Measurements from ENCODE around the gene C18orf54.
"Not testable (repeated sequence)": the region's sequence is repeated elsewhere in the genome, so short reads cannot be mapped to it uniquely, and the experiment has no call there.

Gene C18orf54

DNA sequence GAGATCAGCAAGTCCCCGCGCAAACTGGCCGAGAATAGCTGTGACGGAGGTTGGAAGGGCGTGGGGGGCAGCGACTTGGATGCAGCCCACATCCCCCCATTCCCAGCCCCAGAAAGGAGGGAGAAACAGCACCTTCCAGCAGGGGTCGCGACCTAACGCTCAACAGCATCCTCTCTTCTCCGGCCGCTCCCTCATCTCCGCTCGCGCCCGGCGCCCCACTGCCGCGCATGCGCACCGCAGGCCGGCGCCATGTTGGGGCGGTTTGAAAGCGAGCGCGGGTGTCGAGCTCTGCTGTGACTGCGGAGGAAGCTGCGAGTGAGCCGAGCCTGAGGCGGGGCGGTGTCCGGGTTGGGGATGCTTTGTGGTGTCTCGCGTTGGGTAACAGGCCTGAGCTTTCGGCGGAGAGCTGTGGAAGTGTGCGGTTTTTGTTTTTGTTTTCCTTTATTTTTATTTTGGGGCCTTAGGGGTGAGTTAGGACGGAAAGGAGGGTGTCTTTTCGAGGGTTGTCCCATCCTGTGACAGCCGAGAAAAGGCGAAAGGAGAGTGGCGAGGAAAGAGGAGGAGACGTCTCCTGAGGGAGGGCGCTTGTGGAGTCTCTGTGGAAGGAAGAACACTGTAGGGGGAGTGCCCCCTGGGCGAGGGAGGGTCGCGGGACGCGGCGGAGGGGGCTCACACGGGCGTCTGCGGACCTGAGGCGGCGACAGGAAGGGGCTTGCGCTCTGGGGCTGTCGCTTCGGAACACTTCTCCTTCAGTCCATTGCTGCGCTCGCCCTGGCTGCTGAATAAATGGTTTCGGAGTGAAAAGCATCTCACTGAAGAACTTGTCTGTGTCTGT, at the start of gene C18orf54, which contains the start of gene STARD6:
Gene C18orf54, plus strand, starts transcription at position 247 of the 835 bp plus-strand sequence. CDS start 2,667 bp downstream, outside the sequence.
Gene STARD6, minus strand, starts transcription at position 199 of the 835 bp plus-strand sequence. CDS start 3,285 bp downstream, outside the sequence.
- DNase-seq = peak; percentile 98

DNA sequence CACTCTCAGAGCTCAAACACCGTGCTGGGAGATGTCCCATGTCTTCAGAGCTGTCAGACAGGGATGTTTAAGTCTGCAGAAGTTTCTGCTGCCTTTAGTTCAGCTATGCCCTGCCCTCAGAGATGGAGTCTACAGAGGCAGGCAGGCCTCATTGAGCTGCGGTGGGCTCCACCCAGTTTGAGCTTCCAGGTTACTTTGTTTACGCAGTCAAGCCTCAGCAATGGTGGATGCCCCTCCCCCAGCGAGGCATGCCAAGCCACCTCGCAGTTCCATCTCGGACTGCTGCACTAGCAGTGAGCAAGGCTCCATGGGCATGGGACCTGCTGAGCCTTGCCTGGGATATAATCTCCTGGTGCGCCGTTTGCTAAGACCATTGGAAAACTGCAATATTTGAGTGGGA, 48.1 kb upstream of the C18orf54 start:
- not testable (repeated sequence) for DNase-seq

DNA sequence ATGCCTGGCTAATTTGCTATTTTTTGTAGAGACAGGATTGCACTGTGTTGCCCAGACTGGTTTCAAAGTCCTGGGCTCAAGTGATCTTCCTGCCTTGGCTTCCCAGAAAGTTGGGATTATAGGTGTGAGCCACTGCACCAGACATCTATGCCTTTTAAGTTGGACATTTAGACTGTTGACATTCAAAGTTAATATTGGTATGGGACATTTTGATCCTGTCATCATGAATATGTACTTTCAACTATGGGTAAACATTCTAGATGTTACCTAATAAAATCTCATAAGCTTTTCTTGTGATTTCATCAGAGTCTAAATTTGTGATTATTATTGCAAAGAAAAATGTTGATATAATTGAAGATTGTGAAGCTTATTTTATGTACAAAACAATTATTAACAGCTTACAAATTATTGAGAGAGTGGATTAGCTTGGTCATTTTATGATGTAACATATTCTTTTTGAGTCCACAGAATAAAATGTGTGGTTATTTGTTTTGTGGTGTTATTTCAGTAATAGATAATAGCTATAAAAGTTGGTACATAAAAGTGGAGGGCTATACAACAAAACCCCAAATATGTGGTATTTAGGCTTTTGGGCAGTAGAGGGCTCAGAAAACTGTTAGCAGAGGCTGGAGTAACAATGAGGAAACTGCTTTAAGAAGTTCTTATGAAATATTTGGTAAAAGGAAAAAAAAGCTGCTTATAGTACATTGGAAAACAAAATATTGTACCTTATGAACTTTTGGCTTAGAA, 41.5 kb upstream of the C18orf54 start:
- DNase-seq = no peak

DNA sequence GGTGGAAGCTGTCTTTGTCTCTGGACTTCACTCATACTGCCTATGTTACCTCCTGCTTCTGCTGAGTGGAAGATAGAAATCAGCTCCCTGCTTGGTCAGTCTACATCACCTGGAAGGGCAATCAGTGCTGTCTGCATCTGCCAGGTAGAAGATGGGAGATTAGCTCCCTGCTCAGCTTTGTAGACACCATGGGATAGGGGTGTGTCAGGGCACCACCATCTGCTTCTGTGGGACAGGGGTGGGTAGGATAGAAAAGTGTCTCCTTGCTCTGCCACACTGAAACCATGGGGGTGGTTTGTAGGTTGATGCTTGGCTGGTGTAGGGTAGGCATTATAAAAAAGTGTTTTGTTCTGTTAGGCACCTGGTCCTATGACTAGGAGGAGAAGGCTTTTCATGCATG, 34.1 kb upstream of the C18orf54 start:
- no peak for DNase-seq

DNA sequence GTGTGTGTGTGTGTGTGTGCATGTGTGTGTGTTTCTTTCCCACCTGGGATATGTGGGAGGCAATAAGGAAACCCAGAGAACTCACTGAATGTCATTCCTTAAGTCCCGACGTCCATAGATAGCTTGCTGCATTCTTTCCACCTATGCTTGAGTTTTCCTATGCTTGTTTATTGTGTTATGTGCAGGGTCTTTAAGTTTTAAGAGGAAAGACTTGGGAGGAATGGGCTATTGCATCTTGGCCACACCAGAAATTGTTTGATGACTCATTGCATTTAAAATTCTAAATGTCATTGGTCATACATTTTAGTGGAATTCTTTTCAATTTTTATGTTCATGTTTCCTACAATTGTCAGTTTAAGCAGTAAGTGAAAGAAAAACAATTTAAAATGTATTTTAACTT, 33.7 kb upstream of the C18orf54 start:
- DNase-seq = no peak

DNA sequence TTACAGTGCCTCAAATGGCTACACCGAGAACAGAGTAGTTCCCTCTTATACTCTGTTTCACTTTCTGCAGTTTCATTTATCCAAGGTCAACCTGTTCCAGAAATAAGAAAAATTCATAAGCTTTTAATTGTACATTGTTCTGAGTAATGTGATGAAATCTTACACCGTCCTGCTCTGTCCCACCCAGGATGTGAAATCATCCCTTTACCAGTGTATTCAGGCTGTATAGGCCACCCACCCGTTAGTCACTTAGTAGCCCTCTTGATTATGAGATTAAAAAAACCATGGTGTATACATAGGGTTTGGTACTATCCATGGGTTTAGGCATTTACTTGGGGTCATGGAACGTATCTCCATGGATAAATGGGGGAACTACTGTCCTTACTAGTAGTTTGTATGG, 29.9 kb upstream of the C18orf54 start:
- no peak for DNase-seq

DNA sequence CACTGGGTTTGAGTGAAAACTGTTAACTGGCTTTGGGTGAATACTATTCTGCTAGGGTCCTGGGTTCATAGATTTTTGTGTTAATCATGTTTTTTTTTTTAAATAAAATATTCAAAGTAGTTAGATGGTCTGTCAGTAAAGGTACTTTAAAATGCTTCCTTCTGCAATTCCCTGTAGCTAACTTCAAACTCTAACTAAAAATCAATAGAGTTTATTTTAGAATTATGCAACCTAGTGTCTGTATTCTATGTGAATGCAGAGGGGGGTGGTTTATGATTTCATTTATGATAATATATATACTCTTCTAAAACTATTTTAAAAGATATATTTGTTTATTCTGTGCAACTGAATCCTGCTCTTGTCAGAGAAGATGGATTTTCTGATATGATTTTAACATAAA, 27.9 kb upstream of the C18orf54 start:
- no peak for DNase-seq

DNA sequence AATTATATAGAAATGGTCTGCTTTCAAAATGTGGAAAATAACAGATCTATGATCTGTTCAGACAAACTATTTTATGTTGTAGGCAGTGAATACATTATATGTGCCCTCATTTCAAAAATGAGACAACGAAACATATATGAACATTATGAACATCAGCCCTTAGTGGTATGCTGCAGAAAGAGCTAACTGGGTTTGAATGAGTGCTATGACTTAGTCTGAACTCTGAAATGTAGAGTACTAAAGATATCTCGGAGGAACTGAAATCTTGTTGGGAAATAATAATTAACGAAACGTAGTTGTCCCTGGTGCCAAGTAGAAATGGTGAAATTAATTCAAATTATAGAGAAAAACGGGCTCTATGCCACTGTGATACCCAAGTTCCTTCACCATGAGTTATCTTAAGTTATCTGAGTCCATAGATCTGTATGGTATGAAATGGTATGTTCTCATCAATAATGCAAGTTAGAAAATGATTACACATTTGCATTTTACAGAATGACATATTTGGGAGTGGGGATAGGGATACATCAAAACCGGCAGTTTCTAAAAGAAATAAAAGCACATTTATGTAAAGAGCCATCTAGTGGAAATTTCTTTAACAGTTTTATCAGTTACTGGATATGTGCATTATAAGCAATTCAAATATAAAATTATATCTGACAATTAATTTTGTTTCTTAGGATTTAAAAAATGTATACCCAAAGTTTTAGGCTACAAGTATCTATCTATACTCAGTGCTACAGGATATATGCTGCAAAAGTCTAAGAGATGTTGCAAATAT, 26.7 kb upstream of the C18orf54 start:
- DNase-seq = no peak

DNA sequence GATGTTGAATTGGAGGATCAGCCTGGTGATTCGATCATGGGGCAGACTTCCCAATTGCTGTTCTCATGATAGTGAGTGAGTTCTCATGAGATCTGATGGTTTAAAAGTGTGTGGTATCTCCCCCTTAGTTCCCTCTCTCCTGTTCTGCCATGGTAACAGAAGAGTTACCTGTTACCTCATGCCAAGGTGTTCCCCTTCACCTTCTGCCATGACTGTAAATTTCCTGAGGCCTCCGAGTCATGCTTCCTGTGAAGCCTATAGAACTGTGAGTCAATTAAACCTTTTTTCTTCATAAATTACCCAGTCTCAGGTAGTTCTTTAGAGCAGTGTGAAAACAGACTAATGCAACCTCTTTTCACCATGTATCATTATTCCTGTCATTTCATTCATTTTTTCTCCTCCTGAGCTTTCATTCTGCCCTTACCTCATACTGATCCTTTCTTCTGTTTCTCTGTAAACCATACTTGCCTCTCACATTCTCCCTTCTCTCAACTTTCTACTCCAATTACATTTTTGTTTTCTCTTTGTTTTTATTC, 22.0 kb upstream of the C18orf54 start:
- no peak for DNase-seq

DNA sequence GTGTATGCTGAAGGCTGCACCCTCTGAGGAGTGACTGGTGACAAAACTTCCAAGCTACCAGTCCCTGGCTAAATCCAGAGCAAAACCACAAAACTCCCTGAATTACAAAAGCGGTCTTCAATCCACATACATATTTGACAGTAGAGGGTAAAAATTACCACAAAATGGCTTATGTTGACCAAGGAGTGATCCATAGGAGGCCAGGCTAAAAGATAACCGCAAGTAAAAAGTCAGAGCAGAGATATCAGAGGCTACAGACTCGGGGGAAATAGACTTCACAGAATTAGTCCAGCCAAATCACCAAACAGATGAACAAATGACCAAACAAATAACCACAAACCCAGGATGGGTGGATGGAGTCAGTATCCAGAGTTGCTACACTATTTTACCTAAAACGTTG, 19.5 kb upstream of the C18orf54 start:
- no peak for DNase-seq

DNA sequence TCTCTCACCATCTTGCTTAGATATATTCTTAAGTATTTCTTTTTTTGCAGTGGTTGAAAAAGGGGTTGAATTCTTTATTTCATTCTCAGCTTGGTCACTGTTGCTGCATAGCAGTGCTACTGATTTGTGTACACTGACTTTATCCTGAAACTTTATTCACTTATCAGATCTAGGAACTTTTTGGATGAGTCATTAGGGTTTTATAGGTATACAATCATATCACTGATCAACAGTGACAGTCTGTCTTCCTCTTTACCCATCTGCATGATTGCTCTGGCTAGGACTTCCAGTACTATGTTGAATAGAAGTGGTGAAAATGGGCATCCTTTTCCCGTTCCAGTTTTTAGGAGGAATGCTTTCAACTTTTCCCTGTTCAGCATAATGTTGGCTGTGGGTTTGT, 6.5 kb upstream of the C18orf54 start:
- DNase-seq = no peak

DNA sequence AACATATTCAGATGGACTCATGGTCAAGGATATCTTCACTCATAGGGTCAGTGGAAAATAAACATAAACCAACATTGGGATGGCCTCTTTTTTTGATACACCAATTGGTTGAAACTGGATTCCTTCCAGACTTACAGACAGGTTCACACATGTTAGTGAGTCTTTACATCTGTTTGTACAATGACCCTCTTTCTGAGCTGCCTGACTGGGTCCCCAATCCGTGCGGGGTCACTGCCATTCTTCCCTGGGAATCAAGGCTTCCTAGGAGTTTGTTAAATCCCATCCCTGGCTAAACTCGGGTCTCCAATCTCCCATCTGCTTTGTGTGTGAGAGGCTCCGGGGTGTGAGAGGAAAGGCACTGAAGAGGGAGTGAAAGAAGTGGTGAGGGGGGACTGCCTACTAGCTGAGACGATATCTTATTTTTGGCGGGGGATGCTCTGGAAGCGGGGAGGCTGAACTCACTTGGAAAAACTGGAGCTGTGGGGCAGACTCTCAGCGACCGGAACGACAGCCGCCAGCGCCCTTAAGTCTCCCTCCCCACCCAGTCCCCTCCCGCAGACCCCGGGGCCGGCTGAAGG, 535 bp upstream of the C18orf54 start:
- no peak for DNase-seq

DNA sequence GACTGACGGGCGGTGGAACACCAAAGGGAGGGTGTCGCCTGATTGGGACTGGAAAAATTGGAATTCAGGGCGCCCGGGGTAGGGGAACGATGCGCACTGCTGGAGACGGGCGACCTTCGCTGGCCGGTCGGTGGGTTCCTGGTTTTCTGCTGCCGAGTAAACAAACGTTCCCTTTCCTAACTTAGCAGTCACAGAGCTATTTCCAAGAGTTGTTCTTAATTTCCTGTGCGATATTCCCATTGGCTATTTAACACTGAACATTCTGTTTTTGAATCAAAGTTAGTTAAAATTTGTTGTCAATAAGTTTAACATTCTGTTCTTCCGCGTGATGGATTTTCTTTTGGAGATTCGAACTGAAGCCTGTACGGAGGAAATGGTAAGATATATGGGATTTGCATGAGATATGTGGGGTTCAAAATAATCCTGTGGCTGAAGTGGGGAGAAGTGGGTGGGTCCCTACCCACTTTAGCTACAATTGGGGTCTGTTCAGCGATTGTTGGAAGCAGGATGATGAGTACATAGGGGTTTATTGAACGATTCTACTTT, 862 bp downstream of the C18orf54 start:
- no peak for DNase-seq

DNA sequence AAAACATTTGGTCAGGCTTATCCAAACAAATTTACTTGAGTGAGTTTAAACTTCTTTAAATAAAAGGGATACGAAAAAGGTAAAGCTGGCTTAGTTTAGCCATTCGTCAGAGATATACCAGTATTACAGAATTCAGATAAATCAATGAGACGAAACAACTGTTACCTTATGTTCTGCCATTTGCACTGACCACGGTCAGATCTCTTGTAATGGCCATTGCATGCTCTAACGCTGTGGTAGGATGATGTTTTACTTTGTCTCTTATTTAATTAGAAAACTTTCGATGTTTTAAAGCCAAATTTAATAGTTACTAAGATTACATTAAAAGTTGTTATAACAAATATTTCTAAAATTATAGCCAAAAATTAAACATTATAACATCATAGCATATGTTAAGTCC, 1.5 kb downstream of the C18orf54 start:
- DNase-seq = peak; percentile 17

DNA sequence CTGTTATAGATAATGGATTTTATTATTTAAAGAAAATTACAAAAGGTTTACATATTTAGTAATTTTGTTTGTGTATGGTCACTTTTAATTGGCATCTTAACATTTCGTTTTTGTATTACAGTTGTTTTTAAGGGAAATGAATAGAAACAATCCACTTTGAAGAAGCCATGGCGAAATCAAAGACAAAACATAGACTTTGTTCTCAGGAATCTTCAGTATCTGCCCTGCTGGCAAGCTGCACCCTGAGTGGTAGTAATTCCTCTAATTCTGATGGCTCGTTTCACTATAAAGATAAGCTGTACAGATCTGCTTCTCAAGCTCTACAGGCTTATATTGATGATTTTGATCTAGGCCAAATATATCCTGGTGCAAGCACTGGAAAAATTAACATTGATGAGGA, 2.7 kb downstream of the C18orf54 start:
- no peak for DNase-seq

DNA sequence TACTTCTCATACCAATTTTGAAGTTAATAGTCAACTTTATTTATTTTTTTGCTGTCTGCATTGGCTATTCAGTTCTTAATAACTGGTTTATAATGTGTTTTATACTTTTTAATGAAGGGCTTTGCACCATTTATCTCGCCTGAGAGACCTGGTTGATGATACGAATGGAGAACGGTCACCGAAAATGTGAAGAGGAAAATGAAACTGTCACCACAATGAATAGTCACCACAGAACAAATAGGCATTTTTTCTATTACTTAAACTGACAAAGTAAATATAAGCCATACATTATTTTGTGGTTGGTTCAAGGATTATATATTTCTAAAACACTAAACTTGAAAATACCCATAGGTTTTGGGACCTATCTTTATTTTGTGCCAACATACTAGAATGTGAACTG, 20.4 kb downstream of the C18orf54 start:
- no peak for DNase-seq

DNA sequence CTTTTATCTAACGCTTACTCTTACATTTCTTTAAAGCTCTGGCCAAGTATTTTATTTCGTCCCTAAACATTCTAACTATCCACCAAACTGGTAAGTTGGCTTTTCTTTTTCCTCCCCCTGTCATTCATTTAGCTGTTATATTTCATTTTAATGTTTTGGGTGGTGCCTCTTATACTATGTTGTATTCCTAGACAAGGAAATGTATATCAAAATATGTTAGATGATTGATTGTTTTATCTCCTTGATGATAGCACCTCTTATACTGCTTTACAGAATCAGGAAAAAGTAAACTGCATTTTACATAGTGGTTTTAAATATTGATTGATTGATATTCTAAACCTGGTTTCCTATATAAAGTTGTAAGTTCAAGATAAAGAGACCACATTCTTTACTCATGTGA, 23.9 kb downstream of the C18orf54 start:
- no peak for DNase-seq

DNA sequence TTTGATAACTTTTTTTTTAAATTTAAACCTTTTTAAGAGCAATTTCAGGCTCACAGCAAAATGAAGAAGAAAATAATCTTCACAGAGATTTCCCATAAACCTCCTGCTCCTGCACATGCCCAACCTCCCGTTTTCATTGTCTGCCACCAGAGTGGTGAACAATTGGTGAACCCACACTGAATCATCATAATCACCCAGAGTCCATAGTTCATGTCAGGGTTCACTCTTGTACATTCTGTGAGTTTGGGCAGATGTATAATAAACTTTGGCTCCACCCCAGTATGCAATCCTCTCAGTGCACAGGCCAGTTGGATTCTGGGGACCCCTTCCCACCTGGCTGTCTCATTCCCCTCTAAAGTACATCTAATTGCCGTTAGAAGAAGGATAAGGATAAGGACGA, 24.4 kb downstream of the C18orf54 start:
- no peak for DNase-seq

DNA sequence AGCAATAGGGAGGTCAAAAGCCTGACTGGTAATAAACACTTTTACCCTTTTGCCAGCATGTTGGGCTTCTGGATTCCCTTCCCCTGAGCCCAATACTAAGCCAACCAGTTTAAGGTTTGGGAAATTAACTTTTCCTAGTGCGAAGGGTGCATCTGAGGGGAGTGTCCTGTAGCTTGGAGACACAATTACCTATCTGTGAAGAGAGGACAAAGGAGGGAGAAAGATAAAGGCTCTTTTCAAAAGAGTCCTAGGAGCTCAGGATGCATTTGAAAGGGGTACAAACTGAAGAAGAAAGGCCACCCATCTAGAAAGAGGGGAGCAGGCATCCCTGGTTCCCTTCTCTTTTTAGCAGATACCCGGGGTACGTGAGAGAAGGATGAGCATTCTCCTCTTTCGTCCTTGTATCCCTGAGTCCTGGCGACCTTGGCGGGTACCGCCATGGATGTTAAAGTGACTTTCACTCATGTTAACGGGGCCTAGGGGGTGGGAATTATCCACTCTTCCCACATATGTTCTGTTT, 25.1 kb downstream of the C18orf54 start:
- DNase-seq = no peak

DNA sequence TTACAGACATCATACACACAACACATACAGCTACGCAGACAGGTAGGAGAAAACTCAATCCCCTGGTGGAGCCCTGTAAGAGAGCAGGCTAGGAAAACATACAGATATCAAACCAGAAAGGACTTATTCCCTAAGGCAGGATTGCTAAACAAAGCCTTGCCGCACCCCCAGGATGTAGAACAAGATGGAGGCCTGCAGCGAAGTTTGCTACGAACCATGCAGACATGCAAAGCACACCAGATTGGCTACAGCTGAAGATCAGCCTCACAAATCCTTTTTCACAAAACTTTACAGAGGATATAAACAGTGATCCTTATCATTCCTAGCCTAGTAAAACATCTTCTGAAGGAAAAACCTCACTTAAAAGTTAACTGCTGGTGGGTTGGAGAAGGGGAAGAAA, 28.3 kb downstream of the C18orf54 start:
- no peak for DNase-seq

DNA sequence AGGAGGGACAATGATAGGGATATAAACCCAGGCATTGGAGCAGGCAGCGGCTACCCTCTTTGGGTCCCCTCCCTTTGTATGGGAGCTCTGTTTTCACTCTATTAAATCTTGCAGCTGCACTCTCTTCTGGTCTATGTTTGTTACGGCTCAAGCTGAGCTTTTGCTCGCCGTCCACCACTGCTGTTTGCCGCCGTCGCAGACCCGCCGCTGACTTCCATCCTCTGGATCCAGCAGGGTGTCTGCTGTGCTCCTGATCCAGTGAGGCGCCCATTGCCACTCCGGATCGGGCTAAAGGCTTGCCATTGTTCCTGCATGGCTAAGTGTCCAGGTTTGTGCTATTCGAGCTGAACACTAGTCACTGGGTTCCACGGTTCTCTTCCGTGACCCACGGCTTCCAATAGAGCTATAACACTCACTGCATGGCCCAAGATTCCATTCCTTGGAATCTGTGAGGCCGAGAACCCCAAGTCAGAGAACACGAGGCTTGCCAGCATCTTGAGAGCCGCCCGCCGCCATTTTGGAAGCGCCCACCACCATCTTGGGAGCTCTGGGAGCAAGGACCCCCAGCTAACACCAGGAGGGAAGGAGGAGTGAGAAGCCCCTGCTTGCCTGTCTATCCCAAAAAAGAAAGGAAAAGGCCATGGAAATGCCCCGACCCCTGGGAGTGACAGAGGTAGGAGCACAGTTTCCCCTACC, 29.2 kb downstream of the C18orf54 start:
- not testable (repeated sequence) for DNase-seq
